NOMO-1 treated with DMSO at 0.1 percent for 48 hours (cell line): Measurements from ENCODE around the gene RELCH.

Experiments
- DNase-seq: peaks from one replicate; lab custom pipeline; 2025; ENCODE audit not compliant: unreplicated experiment; lab: John Stamatoyannopoulos, UW

The RELCH gene

DNA sequence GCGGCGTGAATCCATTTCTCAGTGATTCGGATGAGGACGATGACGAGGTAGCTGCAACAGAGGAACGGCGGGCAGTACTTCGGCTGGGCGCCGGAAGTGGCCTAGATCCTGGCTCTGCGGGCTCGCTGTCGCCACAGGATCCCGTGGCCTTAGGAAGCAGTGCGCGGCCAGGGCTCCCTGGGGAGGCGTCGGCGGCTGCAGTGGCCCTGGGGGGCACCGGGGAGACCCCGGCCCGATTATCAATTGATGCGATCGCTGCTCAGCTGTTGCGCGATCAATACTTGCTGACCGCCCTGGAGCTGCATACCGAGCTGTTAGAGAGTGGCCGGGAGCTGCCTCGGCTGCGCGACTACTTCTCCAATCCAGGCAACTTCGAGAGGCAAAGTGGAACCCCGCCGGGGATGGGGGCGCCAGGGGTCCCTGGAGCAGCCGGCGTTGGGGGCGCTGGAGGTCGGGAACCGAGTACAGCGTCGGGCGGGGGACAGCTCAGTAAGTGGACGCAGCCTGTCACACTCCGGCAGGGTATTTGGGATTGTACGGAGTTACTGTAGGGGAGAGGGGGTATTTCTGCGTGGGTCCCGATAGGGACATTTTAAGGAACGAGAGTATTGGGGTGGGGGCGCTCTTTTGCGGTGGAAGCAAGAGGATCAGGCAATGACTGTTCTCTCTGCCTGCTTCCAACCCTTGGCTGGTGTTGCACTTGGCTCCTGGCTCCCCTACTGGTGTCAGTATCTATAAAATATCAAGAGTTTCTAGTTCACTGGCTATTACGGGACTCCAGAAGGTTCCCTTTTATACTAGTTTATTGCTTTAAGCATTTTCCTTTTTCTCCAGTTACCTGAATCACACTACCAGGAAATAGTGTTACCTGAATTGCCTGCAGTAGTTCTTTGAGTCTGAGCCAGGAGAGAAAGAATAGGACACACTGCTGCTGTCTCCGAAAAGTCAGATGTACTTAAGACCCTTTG, 772 bp downstream of the RELCH start:
- DNase-seq, result peak; percentile 51

DNA sequence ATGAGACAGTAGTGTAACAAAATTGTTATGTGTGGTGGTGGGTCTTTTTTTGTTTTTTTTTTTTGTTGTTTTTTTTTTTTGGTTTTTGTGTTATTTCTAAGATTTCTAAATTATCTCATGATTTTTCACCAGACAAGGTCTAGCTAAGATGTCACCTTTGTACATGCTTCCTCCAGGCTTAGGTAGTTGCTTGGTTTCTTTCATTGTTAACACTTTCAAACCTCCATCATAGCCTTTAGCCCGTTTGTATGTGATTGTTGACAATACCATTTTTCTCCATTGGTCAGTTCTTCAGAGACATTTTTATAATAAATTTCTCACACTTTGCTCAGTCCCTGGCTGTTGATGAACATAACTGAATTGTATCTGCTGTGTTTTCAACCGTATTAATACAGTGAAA, 2.2 kb downstream of the RELCH start:
- DNase-seq, result no peak

DNA sequence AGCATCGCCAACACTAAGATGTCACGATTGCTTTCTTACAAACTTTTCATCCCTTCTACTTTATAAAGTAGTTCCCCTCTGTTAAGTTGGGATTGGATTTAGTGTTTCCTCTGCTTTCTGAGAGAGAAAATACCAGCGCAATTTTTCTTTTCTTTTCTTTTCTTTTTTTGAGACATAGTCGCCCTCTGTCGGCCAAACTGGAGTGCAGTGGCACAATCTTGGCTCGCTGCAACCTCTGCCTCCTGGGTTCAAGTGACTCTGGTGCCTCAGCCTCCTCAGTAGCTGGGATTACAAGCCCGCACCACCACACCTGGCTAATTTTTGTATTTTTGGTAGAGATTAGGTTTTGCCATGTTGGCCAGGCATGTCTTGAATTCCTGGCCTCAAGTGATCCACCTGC, 9.0 kb downstream of the RELCH start:
- no peak for DNase-seq

DNA sequence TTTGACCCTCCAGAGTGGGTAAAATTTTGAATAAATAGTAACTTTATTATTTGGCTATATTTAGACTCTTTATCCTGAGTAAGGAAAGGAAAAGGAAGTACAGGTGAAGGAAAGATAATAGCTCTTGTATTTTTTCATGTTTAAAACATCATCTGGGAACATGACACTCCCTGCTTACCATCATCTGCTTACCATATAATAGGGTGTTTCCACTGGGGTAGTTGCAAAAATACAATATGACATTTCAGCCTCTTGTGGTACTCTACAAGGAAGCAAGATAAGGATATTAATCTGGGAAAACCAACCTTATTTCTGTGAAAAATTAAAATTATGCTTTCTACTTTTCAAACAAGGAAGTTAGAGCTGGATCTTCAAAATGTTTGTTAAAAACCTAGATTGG, 9.9 kb downstream of the RELCH start:
- no peak for DNase-seq

DNA sequence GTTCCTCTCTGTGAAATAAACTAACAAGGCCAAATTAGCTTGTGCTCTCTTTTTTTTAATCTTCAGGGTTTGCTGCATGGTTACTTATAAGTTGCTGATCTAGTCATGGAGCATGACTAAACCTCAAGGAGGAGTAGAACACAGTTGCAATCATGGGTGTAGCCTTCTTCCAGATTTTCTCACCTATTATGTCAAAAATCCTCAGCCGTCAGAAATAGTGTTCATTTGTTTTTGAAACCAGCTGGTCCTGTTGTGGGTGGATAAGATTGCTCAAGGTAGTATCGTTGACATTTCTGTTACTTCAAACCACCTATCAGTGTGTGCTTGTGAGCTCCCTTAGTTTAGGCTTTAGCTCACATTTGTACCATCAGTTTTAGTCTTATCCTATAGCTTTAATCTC, 11.2 kb downstream of the RELCH start:
- no peak for DNase-seq

DNA sequence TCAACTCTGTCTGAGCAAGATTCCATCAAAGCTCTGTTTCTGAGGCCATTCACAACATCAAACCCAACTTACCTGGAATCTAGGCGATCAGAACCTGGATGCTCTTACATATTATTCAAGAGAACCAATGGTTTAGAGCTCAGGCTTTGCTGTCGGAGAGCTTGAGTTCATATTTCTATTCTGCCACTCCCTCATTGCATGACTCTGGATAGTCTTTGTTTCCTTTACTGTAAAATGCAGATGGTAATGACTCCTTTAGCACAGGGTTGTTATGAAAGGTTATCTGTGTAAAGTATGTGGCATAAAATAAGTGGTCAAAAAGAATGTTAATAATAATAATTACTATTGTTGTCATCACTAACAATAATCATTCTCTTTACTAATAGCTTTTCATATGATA, 12.6 kb downstream of the RELCH start:
- DNase-seq, result no peak

DNA sequence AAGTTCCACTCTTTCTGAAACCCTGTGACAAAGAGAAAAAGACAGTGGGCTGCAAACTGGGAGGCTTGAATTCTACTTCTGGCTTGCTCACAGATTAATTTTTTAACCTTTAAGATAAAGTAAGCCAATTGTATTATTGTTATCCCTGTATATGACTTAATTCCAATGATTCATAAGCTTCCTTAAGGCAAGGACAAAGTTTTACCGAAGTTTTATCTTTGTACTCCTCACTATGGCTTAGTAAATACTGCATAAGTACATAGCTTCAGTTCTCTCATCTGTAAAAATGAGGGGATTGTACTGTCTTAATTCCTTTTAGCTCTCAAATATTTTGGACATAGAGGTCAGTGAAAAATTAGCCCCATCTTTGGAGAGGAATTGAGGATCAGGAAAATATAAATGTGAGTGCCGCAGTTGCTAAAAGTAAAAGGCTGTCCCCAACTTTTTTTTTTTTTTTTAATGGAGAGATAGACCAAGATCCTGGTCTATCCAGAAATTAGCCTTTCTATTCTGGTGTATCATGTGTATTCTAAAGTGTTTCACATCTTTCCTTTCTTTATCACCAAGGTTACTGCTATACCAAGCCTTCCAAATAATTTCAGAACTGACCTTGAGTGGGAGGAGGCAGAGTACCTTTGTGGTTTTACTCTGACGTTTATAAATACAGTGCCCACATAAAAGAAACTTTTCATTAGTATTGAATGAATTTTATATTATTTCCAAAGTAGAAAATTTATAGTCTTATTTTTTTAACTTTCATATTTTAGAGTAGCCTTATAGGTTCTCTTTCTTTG, 13.3 kb downstream of the RELCH start:
- no peak for DNase-seq

DNA sequence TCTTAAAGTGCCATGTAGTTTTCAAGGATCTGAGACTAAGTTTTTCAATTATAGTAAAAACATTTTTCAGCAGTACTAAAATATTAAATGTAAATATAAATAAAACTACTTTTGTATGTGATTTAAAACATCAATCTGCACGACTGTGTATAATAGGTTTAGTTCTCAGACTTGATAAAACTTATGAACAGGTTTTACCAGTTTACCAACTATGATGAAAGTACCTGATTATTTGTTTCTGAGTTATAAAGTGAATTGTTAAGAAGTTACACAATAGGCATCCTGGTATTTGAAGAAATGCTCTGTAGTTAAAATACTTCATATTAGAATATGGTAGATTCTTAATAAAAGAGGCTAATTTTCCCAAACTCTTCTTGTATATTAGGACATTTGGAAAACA, 14.8 kb downstream of the RELCH start:
- no peak for DNase-seq

DNA sequence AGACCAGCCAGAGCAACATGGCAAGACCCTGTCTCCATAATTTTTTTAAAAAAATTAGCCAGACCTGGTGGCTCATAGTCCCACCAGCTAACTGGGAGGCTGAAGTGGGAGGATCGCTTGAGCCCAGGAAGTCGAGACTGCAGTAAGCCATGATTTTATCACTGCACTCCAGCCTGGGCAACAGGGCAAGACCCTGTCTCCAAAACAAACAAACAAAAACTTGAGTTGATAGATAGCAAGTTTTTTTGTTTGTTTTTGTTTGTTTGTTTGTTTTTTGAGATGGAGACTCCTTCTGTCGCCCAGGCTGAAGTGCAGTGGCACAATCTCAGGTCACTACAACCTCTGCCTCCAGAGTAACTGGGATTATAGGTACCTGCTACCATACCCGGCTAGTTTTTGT, 18.8 kb downstream of the RELCH start:
- DNase-seq, result no peak

DNA sequence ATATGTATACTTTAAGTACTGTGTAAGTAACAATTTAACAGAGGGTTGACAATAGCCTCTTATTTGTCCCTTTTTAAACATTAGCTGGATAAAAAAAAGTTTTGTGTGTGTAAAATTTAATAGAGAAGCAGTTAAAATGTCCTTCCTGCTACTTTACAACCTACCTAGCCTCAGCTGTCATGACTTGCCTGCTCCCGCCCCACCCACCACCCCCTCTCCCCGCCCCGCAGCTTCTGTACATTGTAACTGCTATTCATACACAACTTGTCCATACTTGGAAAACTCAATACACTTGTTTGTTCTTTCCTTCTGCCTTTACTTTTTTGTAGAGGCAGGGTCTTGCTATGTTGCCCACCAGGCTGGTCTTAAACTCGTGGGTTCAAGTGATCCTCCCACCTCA, 19.5 kb downstream of the RELCH start:
- DNase-seq, result no peak

DNA sequence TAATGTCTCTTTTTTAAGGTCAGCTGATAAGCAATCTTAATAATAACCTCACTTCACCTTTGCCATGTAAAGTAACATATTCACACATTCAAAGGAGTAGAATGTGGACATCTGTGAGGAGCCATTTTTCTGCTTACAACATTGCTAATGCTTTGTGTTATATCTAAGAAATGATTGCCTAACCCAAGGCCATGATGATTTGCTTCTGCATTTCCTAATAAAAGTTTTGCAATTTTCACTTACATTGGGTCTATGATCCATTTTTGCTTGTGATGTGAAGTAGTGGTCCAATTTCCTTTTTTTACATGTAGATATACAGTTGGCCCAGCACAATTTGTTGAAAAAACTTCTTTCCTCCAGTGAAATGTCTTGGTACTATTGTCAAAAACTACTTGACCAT, 22.0 kb downstream of the RELCH start:
- DNase-seq, result peak; percentile 54

DNA sequence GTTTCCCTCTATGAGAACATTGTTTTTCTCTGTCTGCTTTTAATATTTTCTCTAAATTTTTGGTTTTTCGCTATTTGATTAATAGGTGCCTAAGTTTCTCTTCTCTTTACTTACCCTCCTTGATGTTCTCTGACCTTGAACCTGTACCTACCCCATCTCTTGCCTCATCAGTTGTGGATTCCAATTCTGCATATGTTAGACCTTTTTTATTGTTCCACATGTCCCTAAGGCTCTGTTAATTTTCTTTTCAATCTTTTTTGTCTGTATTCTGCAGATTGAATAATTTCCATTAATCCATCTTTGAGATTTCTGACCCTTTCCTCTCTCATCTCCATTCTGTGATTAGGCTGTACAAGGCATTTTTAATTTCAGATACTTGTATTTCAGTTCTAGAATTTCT, 23.1 kb downstream of the RELCH start:
- no peak for DNase-seq

DNA sequence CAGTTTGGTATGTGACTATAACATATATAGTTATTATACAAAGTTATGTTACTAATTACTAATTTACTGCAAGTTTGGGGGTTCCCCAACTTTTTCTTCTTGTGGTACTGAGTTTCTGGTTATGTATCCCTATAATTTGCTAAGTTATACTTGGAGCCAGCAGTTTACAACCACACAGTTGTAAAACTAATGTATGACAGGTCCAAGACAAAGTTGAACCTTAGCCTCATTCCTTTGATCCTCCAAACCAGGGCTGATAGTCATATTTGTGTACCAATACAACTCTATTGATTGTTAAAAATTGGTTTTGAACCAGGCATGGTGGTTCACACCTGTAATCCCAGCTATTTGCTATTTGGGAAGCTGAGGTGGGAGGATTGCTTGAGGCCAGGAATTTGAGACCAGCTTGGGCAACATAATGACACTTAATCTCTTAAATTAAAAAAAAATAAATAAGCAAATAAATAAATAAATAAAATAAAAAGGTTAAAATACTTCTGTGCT, 24.3 kb downstream of the RELCH start:
- DNase-seq, result no peak

DNA sequence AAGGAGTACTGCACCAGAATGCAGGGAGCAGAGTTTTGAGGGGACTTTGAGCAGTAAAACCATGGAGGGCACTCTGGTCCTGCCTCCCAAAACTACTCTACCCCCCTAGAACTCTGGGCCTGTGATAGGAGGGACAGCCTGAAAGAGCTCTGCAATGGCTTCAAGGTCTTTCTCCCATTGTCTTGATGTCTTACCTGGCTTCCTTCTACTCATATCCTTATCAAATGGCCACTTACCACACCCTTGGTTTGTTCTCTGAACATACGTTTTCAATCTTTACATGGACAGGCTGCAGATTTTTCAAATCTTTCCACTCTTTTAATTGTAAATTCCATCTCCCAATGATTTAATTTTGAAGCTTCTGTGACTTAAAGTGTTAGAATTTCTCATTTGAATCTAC, 27.7 kb downstream of the RELCH start:
- no peak for DNase-seq

DNA sequence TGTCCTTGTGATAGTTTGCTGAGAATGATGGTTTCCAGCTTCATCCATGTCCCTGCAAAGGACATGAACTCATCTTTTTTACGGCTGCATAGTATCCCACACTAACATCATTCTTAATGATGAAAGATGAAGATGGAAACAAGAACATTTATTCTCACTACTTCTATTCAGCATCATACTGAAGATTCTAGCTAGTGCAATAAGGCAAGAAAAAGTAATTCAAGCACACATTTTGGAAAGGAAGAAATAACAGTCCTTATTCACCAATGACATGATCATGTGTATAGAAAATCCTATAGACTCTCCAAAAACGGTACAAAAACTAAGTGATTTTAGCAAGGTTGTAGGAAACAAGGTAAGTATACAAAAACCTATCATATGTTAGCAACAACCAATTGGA, 37.2 kb downstream of the RELCH start:
- DNase-seq, result no peak

DNA sequence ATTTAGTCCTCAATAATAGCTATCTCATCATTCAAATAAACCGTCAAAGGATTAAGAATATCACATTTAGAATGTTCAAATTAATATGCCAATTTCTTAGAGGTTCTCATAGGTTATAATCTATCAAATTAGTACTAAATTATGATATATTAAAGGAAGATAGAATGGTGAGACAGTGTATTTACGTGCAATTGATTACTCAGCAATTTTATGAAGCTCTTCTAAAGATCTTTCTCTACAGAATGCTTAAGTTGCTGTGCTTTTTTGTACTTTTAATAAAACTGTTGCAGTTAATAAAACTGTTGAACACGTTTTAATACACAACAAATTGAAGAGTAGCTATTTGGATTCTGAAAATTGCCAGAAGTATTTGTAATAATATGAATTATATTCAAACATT, 39.0 kb downstream of the RELCH start:
- no peak for DNase-seq

DNA sequence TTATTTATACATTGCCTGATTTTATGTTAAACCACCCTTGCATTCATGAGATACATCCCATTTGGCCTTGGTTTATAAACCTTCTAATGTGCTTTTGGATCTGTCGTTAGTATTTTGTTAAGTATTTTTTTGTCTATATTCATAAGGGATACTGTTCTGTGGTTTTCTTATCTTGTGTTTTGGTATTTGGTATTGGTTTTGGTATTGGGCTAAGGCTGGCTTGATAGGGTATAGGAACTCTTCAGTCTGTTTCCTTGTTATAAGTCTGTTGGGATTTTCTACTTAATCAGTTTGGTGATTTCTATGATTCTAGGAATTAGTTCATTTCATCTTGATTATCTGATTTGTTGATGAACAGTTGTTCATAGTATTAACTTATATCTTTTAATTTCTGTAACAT, 49.2 kb downstream of the RELCH start:
- DNase-seq, result no peak

DNA sequence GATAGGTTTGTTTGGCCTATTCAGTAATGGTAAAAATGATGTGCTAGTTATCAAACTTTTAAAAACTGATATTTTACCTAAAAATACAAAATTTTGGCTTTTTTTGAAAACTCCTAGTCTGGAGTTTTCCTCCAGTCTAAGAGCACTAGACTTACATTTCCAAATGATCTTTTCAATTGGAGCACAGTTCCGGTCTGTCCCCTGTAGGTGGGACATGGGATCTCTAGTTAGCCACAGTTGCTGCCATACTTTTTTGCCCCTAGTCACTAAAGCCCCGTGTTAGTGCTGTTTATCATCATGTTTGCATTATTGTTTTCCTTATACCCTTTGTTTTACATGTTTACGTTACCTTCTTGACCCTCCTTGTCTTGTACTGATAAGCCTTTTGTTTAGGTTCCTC, 52.4 kb downstream of the RELCH start:
- no peak for DNase-seq

DNA sequence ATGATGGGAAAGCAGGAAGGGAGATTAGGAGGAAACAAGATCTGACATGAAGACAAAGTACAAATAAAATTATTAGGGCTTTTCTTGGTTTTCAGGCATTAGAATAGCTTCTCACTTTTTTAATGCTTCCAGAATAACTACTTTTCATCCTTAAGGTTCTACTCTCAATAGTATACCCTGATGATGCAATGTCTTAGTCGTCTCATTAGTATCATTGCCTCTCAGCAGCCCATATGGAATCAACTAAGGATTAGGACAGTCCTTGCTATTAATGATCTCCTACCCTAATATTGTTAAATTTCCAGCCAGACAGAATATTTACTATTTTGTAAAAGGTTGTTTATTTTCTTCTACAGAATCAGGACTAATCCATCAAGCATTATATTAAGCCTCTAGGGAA, 55.9 kb downstream of the RELCH start:
- no peak for DNase-seq

DNA sequence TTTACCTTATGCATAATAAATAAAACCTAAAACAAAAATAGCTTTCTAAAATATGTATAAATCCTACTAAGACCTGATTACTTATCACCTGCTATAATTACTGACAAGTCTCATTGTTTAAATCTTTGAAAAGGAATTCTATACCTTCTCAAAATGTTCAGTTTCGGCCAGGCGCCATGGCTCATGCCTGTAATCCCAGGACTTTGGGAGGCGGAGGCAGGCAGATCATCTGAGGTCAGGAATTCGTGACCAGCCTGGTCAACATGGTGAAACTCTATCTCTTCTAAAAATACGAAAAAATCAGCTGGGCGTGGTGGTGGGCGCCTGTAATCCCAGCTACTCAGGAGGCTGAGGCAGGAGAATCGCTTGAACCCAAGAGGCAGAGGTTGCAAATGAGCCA, 58.1 kb downstream of the RELCH start:
- no peak for DNase-seq

DNA sequence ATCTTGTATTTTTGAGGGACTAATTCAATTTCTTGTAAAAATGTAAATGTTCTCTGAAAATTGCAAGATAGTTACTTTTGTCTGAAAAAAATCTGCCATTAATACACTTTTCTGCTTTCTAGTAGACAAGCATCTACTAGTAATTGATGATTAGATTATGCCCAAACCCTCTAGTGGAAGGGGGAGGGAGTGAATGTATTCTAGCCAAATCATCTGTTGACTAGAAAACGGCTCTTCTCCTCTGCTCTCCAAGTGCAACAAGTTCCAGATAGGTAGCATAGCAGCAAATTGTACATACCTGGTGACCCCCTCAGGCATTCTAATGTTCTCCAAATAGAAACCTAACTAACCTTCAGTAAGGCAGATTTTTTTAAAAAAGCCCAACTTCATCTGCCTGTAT, 58.6 kb downstream of the RELCH start:
- no peak for DNase-seq

DNA sequence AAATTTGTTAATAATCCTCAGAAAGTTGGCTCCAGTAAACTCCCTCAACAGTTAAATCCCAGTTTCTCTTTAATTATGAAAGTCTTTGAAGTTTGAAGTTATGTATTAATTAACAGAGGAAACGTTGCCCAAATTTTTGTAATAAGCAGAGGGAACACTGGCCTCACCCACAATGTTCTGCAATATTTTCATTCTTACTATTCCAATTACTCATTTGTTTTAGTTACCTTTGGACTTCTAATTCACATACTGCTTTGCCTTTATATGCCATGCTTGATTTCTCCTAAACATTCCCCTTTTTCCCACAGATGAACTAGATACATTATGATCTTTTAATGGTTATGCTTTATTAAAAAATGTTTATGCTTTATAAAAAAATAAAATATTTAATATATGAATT, 61.3 kb downstream of the RELCH start:
- no peak for DNase-seq
